ENCODE data around the gene TAAR6. TPM values are rescaled to one million over a fixed set of nuclear protein-coding genes. Genes with fewer than 3 reads are reported as not detected.

Gene TAAR6
- polyA plus RNA-seq, 1 donor from 2014 or later, result not detected

GRCh38 chr6:132587424-132587823 lies 17.3 kb downstream of the TAAR6 start:
- Histone ChIP-seq H3K79me2 (replicated peaks; ENCODE audit: insufficient read depth, low read length) (no peaks in the 10 kb centered on the region), H3K4me2 (ENCODE audit: low read length) (no peak overlapping the region), H2AFZ (ENCODE audit: low read depth, low read length) (no peak overlapping the region), H3K9ac (ENCODE audit: low read length) (no peak overlapping the region), H3K4me3 (ENCODE audit: low read length) (no peak overlapping the region), H3K27me3 (ENCODE audit: insufficient read depth, low read depth, low read length) (no peaks in the 10 kb centered on the region), H3K27ac (ENCODE audit: low read length) (no peak overlapping the region), H3K36me3 (ENCODE audit: insufficient read depth, low read length) (no peaks in the 10 kb centered on the region), H3K9me3 (ENCODE audit: low read length) (no peaks in the 10 kb centered on the region), H3K9me2 (ENCODE audit: insufficient read depth, low read length) (no peaks in the 10 kb centered on the region), H4K20me1 (ENCODE audit: insufficient read depth) (no peaks in the 10 kb centered on the region), H3F3A (ENCODE audit: insufficient read depth, low read length, poor library complexity, severe bottlenecking) (no peaks in the 10 kb centered on the region)
- TF ChIP-seq RAD21 (conservative IDR thresholded peaks at IDR 0.05), result no peak

- Histone ChIP-seq H4K20me1 (ENCODE audit: insufficient read depth) (no peaks in the 10 kb centered on the region), H3F3A (ENCODE audit: insufficient read depth, low read length, poor library complexity, severe bottlenecking) (no peaks in the 10 kb centered on the region), H3K4me3 (ENCODE audit: low read length) (no peak within 1 kb of the TSS), H3K79me2 (replicated peaks; ENCODE audit: insufficient read depth, low read length) (no peaks in the 10 kb centered on the region), H3K27ac (ENCODE audit: low read length) (no peak within 1 kb of the TSS), H3K9me3 (ENCODE audit: low read length) (no peaks in the 10 kb centered on the region), H3K9ac (ENCODE audit: low read length) (no peak within 1 kb of the TSS), H3K27me3 (ENCODE audit: insufficient read depth, low read depth, low read length) (no peaks in the 10 kb centered on the region), H3K9me2 (ENCODE audit: insufficient read depth, low read length) (no peaks in the 10 kb centered on the region), H3K36me3 (ENCODE audit: insufficient read depth, low read length) (no peaks in the 10 kb centered on the region), H2AFZ (ENCODE audit: low read depth, low read length) (no peak within 1 kb of the TSS), H3K4me2 (ENCODE audit: low read length) (no peak within 1 kb of the TSS)
- TF ChIP-seq MXI1 (conservative IDR thresholded peaks at IDR 0.05; ENCODE audit: poor library complexity, severe bottlenecking), result no peak
- no peak for TF ChIP-seq CTCF (IDR thresholded peaks at IDR 0.05; ENCODE audit: poor library complexity, severe bottlenecking)
- no peak for TF ChIP-seq EZH2 (IDR thresholded peaks at IDR 0.05; ENCODE audit: borderline replicate concordance, insufficient read depth, low read length, poor library complexity, severe bottlenecking)
- no peak for TF ChIP-seq REST (IDR thresholded peaks at IDR 0.05; ENCODE audit: borderline replicate concordance)
- no peak for TF ChIP-seq POLR2AphosphoS5 (IDR thresholded peaks at IDR 0.05)
Measured at GRCh38 chr6:132589454-132589853, 19.3 kb downstream of the TAAR6 start, which contains the start of gene TAAR5. Gene TAAR5 (minus strand): TSS chr6:132589741. CDS start chr6:132589686, 55 bp downstream.

GRCh38 chr6:132590362-132590761 lies 20.2 kb downstream of the TAAR6 start:
- Histone ChIP-seq H3K27ac (ENCODE audit: low read length) (no peak overlapping the region), H3K79me2 (replicated peaks; ENCODE audit: insufficient read depth, low read length) (no peaks in the 10 kb centered on the region), H3K9ac (ENCODE audit: low read length) (no peak overlapping the region), H3K4me2 (ENCODE audit: low read length) (no peak overlapping the region), H3K4me3 (ENCODE audit: low read length) (no peak overlapping the region), H2AFZ (ENCODE audit: low read depth, low read length) (no peak overlapping the region), H3K9me3 (ENCODE audit: low read length) (no peaks in the 10 kb centered on the region), H3K9me2 (ENCODE audit: insufficient read depth, low read length) (no peaks in the 10 kb centered on the region), H3K27me3 (ENCODE audit: insufficient read depth, low read depth, low read length) (no peaks in the 10 kb centered on the region), H4K20me1 (ENCODE audit: insufficient read depth) (no peaks in the 10 kb centered on the region), H3F3A (ENCODE audit: insufficient read depth, low read length, poor library complexity, severe bottlenecking) (no peaks in the 10 kb centered on the region), H3K36me3 (ENCODE audit: insufficient read depth, low read length) (no peaks in the 10 kb centered on the region)
- TF ChIP-seq REST (IDR thresholded peaks at IDR 0.05; ENCODE audit: borderline replicate concordance) (no peak), EZH2 (IDR thresholded peaks at IDR 0.05; ENCODE audit: borderline replicate concordance, insufficient read depth, low read length, poor library complexity, severe bottlenecking) (no peak), EP300 (conservative IDR thresholded peaks at IDR 0.05; ENCODE audit: poor library complexity, severe bottlenecking) (no peak), CTCF (IDR thresholded peaks at IDR 0.05; ENCODE audit: poor library complexity, severe bottlenecking) (no peak), MXI1 (conservative IDR thresholded peaks at IDR 0.05; ENCODE audit: poor library complexity, severe bottlenecking) (no peak), TAF1 (IDR thresholded peaks at IDR 0.05; ENCODE audit: low read depth) (no peak), SMC3 (conservative IDR thresholded peaks at IDR 0.05; ENCODE audit: poor library complexity) (no peak), RAD21 (conservative IDR thresholded peaks at IDR 0.05) (no peak), POLR2AphosphoS5 (IDR thresholded peaks at IDR 0.05) (no peak)

Data from neural cell (in vitro differentiated cells).